PC-9 (cell line): ENCODE data around the gene SORCS2. TPM values are rescaled to one million over a fixed set of nuclear protein-coding genes. Genes with fewer than 3 reads are reported as not detected.

Experiments
- BruUV-seq: library from RNA; stranded (reverse); fragments of 400-500 nt; replicated peaks from 2 replicates; lab custom pipeline; 2021; lab: Mats Ljungman, UMichigan
- CTCF ChIA-PET: fragments of 300-600 bp; sonication (Branson Sonifier 250); formaldehyde crosslinking; loops from one replicate; lab custom pipeline; 2022; ENCODE audit warnings: antibody characterized with exemption; lab: Charles Lee
- POLR2A ChIA-PET: fragments of 300-600 bp; sonication (Branson Sonifier 250); formaldehyde crosslinking; loops from one replicate; lab custom pipeline; 2022; ENCODE audit warnings: antibody characterized with exemption; ENCODE audit not compliant: unreplicated experiment; lab: Charles Lee
- DNase-seq, 2 experiments: peaks; one replicate each; pipeline versions ENCODE4 v3.0.0 to v3.0.0-alpha.2; 2015 to 2022; ENCODE audit warnings: mixed read lengths in 1 of 2
- H2AFZ ChIP-seq: fragments of 200-600 bp; sonication (generic); 2 replicates; pipeline ENCODE4 v1.8.1; 2017; ENCODE audit warnings: antibody characterized with exemption
- H3F3A ChIP-seq: fragments of 200-600 bp; sonication (generic); 2 replicates; pipeline ENCODE4 v1.8.1; 2017; ENCODE audit warnings: antibody characterized with exemption, mild to moderate bottlenecking, low read depth; ENCODE audit not compliant: insufficient read depth
- H3K27ac ChIP-seq: fragments of 200-600 bp; sonication (generic); 2 replicates; pipeline ENCODE4 v1.6.1; 2016; ENCODE audit warnings: mixed run types
- H3K27me3 ChIP-seq: fragments of 200-600 bp; sonication (generic); 2 replicates; pipeline ENCODE4 v1.6.1; 2016; ENCODE audit warnings: low read depth, mixed run types; ENCODE audit not compliant: insufficient read depth
- H3K36me3 ChIP-seq: fragments of 200-600 bp; sonication (generic); 2 replicates; pipeline ENCODE4 v1.6.1; 2016; ENCODE audit warnings: low read depth, mixed run types
- H3K4me1 ChIP-seq: fragments of 200-600 bp; sonication (generic); replicated peaks from 2 replicates; pipeline ENCODE4 v1.6.1; 2016; ENCODE audit warnings: mixed run types; ENCODE audit not compliant: insufficient read depth
- H3K4me2 ChIP-seq: fragments of 200-600 bp; sonication (generic); 2 replicates; pipeline ENCODE4 v1.6.1; 2017; ENCODE audit warnings: mixed run types
- H3K4me3 ChIP-seq: fragments of 200-600 bp; sonication (generic); 2 replicates; pipeline ENCODE4 v1.6.1; 2016; ENCODE audit warnings: mixed run types
- H3K79me2 ChIP-seq: fragments of 200-600 bp; sonication (generic); 2 replicates; pipeline ENCODE4 v1.6.1; 2017; ENCODE audit warnings: low read depth, mixed run types
- H3K9me2 ChIP-seq: fragments of 200-600 bp; sonication (generic); 2 replicates; pipeline ENCODE4 v1.8.1; 2017; ENCODE audit warnings: mild to moderate bottlenecking; ENCODE audit not compliant: insufficient read depth
- H3K9me3 ChIP-seq: fragments of 200-600 bp; sonication (generic); 2 replicates; pipeline ENCODE4 v1.8.1; 2016; ENCODE audit warnings: low read depth; ENCODE audit not compliant: insufficient read depth
- H4K20me1 ChIP-seq: fragments of 200-600 bp; sonication (generic); 2 replicates; pipeline ENCODE4 v1.8.1; 2017; ENCODE audit not compliant: insufficient read depth
- CTCF ChIP-seq: fragments of 200-600 bp; sonication (generic); conservative IDR thresholded peaks from 2 replicates; pipeline ENCODE4 v1.6.1; 2017; ENCODE audit warnings: mixed run types, antibody characterized with exemption, mild to moderate bottlenecking, moderate library complexity
- EZH2 ChIP-seq: fragments of 200-600 bp; sonication (generic); IDR thresholded peaks from 2 replicates; pipeline ENCODE4 v1.8.0; 2017; ENCODE audit warnings: antibody characterized with exemption, low read depth
- intact Hi-C: fragments of 100-400 bp; cut with micrococcal nuclease; formaldehyde crosslinking; loops from one replicate; pipeline ENCODE4 v1.10.0; 2022; ENCODE audit not compliant: unreplicated experiment
- total RNA-seq: library from RNA; stranded (reverse); gene quantifications from 2 replicates; pipeline ENCODE4 v1.2.3, GENCODE V29; 2021

Gene SORCS2
- total RNA-seq, 1 experiment from 2014 or later, result 25.8 TPM

- H3K79me2 ChIP-seq, result no peaks in the 10 kb centered on the region
- CTCF ChIA-PET, result interaction anchor here (0.6 kb wide), 1 partner anchor 183 kb away, joined by 3 read pairs; no protein-coding TSS in a partner anchor
- BruUV-seq, result no TSS peak
These were observed 427.9 kb downstream of the SORCS2 start for GRCh38 chr4:7620086-7620813.

GRCh38 chr4:7620814-7621176, 428.5 kb downstream of the SORCS2 start:
- no peak for DNase-seq
- Histone ChIP-seq H3K27me3 (no peaks in the 10 kb centered on the region), H3K4me1 (no peaks in the 10 kb centered on the region), H3K9me3 (no peaks in the 10 kb centered on the region), H3K79me2 (no peaks in the 10 kb centered on the region), H3K4me2 (no peak overlapping the region), H2AFZ (no peak overlapping the region), H3K4me3 (no peak overlapping the region), H3F3A (no peaks in the 10 kb centered on the region), H3K27ac (no peak overlapping the region), H3K36me3 (no peaks in the 10 kb centered on the region), H4K20me1 (no peaks in the 10 kb centered on the region), H3K9me2 (no peaks in the 10 kb centered on the region)
- POLR2A ChIA-PET, result no interaction called here
- TF ChIP-seq EZH2 (no peak), CTCF (no peak)
- BruUV-seq, result no TSS peak
- intact Hi-C loops, result no loop called here
- CTCF ChIA-PET, result interaction anchor here (0.6 kb wide), 1 partner anchor 183 kb away, joined by 3 read pairs; no protein-coding TSS in a partner anchor

More at GRCh38 chr4:7620086-7620813, 427.9 kb downstream of the SORCS2 start:
- TF ChIP-seq CTCF, result no peak
- no peak for TF ChIP-seq EZH2
- DNase-seq, result no peak
- Histone ChIP-seq H3K4me2 (no peak overlapping the region), H3K9me2 (no peaks in the 10 kb centered on the region), H3K4me3 (no peak overlapping the region), H3K27ac (no peak overlapping the region), H4K20me1 (no peaks in the 10 kb centered on the region), H3F3A (no peaks in the 10 kb centered on the region), H3K36me3 (no peaks in the 10 kb centered on the region), H3K27me3 (no peaks in the 10 kb centered on the region), H2AFZ (no peak overlapping the region), H3K4me1 (no peaks in the 10 kb centered on the region), H3K9me3 (no peaks in the 10 kb centered on the region)
- intact Hi-C loops, result no loop called here
- POLR2A ChIA-PET, result no interaction called here

- Histone ChIP-seq H3K9me3 (no peaks in the 10 kb centered on the region), H3F3A (no peaks in the 10 kb centered on the region), H3K79me2 (no peaks in the 10 kb centered on the region), H3K4me3 (no peak overlapping the region), H3K4me1 (no peaks in the 10 kb centered on the region), H3K27me3 (no peaks in the 10 kb centered on the region), H3K27ac (no peak overlapping the region), H3K4me2 (no peak overlapping the region), H3K9me2 (no peaks in the 10 kb centered on the region), H4K20me1 (no peaks in the 10 kb centered on the region), H2AFZ (no peak overlapping the region), H3K36me3 (no peaks in the 10 kb centered on the region)
- POLR2A ChIA-PET, result no interaction called here
- no TSS peak for BruUV-seq
- intact Hi-C loops, result no loop called here
- TF ChIP-seq EZH2 (no peak), CTCF (no peak)
- CTCF ChIA-PET, result no interaction called here
- DNase-seq, result no peak
These were observed 429.1 kb downstream of the SORCS2 start for GRCh38 chr4:7621252-7622035.
